ENCODE results near the gene ACOT9.

- no peak for TF ChIP-seq CTCF (IDR thresholded peaks at IDR 0.05)
- no peak for TF ChIP-seq POLR2AphosphoS5 (IDR thresholded peaks at IDR 0.05)
- no peak for TF ChIP-seq POLR2A (IDR thresholded peaks at IDR 0.05; ENCODE audit: low read depth)
These were observed 72.5 kb downstream of the ACOT9 start for GRCh38 chrX:23670528-23670927.

Measured in esophagus muscularis mucosa (tissue), 3 donors.